Ectodermal cell (in vitro differentiated cells): Measurements from ENCODE around the gene NTM.

Experiments used
- H3K27ac ChIP-seq: 2 replicates; pipeline ENCODE4 v1.7.0; 2013; ENCODE audit warnings: mild to moderate bottlenecking, low read depth, low read length; ENCODE audit not compliant: insufficient read depth, poor library complexity, severe bottlenecking
- H3K27me3 ChIP-seq: 2 replicates; pipeline ENCODE4 v1.7.0; 2013; ENCODE audit warnings: mild to moderate bottlenecking, low read length; ENCODE audit not compliant: insufficient read depth, control insufficient read depth, poor library complexity, severe bottlenecking
- H3K36me3 ChIP-seq: one replicate; pipeline ENCODE4 v1.7.0; 2013; ENCODE audit warnings: low read length; ENCODE audit not compliant: control insufficient read depth, insufficient read depth
- H3K4me1 ChIP-seq: one replicate; pipeline ENCODE4 v1.7.0; 2013; ENCODE audit warnings: low read length; ENCODE audit not compliant: control insufficient read depth, insufficient read depth
- H3K4me3 ChIP-seq: 2 replicates; pipeline ENCODE4 v1.7.0; 2013; ENCODE audit warnings: low read depth, low read length, control low read depth; ENCODE audit not compliant: insufficient read depth
- H3K9me3 ChIP-seq: 2 replicates; pipeline ENCODE4 v1.7.0; 2013; ENCODE audit warnings: mild to moderate bottlenecking, low read length, moderate library complexity; ENCODE audit not compliant: control insufficient read depth
- WGBS, 2 experiments: methylation state at CpG; one replicate each; pipeline ENCODE4 v1.1.7; 2013; ENCODE audit warnings: missing lambda C conversion rate in 2 of 2; 5-methylcytosine and 5-hydroxymethylcytosine counted together

NTM gene

DNA sequence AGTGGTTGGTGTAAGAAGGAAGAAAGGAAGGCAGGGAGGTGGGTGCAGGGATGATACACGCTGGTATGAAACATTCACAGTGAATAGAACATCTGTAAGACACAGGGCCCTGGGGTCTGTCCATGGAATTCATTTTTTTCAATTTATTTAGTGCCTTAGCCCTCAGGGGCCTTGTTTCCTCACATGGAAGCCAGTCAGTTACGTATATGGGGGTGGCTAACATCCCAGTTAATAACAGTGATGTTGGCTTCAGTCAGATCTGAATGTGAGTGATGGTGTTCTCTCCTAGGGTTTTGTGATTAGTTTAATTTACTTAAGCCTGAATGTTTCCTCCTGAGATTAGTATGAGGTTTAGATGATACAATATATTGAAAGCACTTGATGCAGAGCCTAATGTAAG is 577.1 kb downstream of the NTM start:
- 89 to 96% methylated on average over 2 of the region's 2 CpGs for WGBS, 2 experiments
- Histone ChIP-seq H3K4me3 (no peak overlapping the region), H3K9me3 (no peaks in the 10 kb centered on the region), H3K4me1 (no peaks in the 10 kb centered on the region), H3K27ac (no peak overlapping the region), H3K36me3 (no peaks in the 10 kb centered on the region), H3K27me3 (no peaks in the 10 kb centered on the region)

DNA sequence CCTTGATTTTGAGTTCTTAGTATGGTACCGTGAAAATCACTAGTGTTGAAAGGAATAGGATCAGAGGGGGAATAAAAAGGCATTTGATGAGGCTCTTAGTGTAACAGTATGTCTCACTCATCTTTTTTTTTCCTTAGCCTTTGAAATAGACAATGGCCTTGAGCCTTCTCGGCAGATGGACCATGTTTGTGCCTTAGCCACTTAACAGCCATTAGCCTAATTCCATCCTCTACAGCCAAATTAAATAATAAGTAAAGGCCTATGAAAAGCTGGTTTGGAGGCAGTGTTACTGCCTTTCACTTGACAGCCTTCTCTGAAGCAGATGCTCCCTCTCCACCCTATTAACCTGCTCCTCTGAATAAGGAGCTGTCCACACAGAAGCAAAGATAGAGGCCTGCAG is 580.7 kb downstream of the NTM start:
- Histone ChIP-seq H3K4me3 (no peak overlapping the region), H3K4me1 (no peaks in the 10 kb centered on the region), H3K27ac (no peak overlapping the region), H3K9me3 (no peaks in the 10 kb centered on the region), H3K27me3 (no peaks in the 10 kb centered on the region), H3K36me3 (no peaks in the 10 kb centered on the region)
- whole genome bisulfite sequencing, 2 experiments, result 92 to 95% methylated on average over 2 of the region's 2 CpGs

DNA sequence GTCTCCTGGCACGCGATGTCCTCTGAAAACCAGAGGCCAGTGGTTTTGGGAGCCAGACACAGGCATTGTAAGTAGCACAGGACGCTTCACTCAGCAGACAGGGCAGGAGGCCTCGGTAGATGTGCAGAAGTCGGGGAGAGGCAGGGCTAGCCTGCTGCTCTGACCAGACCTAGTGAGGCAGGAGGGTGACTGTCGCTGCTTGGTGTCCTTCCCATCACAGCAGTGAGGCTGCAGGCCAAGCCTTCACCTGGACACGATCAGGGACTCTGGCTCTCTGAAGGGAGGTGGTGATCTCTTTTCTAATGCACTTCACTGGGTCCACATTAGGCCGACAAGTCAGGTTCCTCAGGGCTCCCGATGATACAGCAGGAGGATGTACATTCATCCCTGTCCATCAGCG is 583.7 kb downstream of the NTM start:
- Histone ChIP-seq H3K27ac (no peak overlapping the region), H3K4me3 (no peak overlapping the region), H3K36me3 (no peaks in the 10 kb centered on the region), H3K9me3 (no peaks in the 10 kb centered on the region), H3K4me1 (peaks cover 5% of the 10 kb centered on the region), H3K27me3 (no peaks in the 10 kb centered on the region)
- WGBS, 2 experiments, result 89 to 91% methylated on average over 10 of the region's 10 CpGs

DNA sequence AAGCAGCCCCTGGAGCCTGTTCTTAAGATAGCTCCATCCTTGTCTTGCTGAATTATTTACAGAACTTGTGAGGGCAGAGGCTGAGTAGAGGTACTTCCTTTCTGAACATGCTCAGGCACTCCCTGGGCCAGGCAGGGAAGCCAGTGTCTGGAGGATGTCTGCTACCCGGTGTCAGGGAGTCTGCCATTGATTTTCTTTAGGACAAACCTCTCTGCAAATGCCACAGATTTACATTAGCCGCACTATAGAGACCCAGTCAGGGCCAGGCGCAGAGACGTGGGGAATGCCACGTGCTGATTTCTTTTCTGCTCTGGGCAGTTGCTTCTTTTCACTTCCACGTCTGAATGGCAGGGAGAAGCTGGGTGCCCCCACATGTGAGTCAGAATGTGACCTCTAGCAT is 585.5 kb downstream of the NTM start:
- Histone ChIP-seq H3K36me3 (no peaks in the 10 kb centered on the region), H3K4me3 (no peak overlapping the region), H3K27ac (no peak overlapping the region), H3K4me1 (peaks cover 5% of the 10 kb centered on the region), H3K27me3 (no peaks in the 10 kb centered on the region), H3K9me3 (no peaks in the 10 kb centered on the region)
- 63 to 68% methylated on average over 6 of the region's 6 CpGs for WGBS, 2 experiments

DNA sequence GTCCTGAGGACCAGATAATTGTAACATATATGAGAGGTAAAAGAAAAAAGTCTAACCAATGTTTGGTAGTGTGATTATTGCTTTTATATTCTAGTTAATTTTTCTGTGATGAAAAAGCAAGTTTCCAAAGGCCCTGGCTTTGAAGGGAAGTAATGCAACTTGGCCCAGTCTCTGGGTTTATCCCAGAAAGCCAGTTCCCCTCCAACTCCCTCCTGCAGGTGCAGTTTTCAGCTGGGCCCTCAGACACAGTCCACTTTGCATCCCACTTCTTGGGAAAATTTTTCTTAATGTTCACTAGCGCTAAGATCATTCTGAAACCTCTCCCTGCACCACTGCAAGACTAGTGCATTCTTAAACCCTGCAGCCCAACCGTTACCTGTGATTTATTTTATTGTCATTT is 586.8 kb downstream of the NTM start:
- no peaks in the 10 kb centered on the region for H3K36me3 ChIP-seq
- H3K9me3 ChIP-seq, result no peaks in the 10 kb centered on the region
- H3K27ac ChIP-seq, result no peak overlapping the region
- H3K4me1 ChIP-seq, result peaks cover 5% of the 10 kb centered on the region
- no peaks in the 10 kb centered on the region for H3K27me3 ChIP-seq
- no peak overlapping the region for H3K4me3 ChIP-seq
- WGBS, 2 experiments, result 90 to 100% methylated on average over 2 of the region's 2 CpGs

DNA sequence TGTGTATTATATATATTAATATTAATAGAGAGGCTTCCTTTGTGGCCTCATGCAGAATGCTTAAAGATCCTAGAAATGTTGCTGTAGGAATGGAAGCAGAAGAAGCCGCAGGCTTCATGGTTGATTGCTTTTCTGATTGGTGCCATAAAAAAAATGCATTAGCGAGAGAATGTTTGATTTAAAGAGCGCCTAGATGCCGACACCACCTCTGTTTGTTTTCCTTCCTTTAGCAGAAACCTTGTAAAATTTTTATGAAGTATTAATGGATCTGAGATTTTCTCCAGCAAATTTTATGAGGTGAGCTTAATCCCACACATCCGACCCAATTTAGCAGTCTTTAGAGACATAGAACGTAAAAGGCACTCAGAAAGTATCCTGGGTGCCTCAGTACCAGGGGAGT is 587.5 kb downstream of the NTM start:
- Histone ChIP-seq H3K4me1 (peaks cover 5% of the 10 kb centered on the region), H3K36me3 (no peaks in the 10 kb centered on the region), H3K9me3 (no peaks in the 10 kb centered on the region), H3K4me3 (no peak overlapping the region), H3K27me3 (no peaks in the 10 kb centered on the region), H3K27ac (no peak overlapping the region)
- WGBS, 2 experiments, result 94 to 95% methylated on average over 5 to 6 of the region's 6 CpGs

DNA sequence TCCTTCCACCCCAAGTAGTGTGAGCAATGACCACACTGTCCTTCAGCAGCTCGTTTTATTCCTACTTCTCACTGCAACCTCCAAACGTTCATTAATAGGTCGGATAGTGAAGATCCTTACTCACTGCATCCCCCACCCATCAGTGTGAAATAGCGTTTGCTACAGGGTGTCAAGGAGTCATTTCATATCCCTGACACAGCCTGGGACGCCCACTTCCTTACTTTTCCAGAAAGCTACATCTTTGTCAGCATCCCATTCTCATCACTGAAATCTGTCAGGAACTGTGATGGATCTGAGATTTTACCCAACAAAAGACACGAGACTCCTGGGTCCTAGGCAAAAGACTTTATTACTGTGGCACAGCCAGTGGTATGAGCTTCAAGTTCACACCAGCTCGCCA is 592.4 kb downstream of the NTM start:
- Histone ChIP-seq H3K36me3 (no peaks in the 10 kb centered on the region), H3K27me3 (no peaks in the 10 kb centered on the region), H3K4me1 (no peaks in the 10 kb centered on the region), H3K27ac (no peak overlapping the region), H3K9me3 (no peaks in the 10 kb centered on the region), H3K4me3 (no peak overlapping the region)
- 91 to 92% methylated on average over 7 of the region's 7 CpGs for WGBS, 2 experiments

DNA sequence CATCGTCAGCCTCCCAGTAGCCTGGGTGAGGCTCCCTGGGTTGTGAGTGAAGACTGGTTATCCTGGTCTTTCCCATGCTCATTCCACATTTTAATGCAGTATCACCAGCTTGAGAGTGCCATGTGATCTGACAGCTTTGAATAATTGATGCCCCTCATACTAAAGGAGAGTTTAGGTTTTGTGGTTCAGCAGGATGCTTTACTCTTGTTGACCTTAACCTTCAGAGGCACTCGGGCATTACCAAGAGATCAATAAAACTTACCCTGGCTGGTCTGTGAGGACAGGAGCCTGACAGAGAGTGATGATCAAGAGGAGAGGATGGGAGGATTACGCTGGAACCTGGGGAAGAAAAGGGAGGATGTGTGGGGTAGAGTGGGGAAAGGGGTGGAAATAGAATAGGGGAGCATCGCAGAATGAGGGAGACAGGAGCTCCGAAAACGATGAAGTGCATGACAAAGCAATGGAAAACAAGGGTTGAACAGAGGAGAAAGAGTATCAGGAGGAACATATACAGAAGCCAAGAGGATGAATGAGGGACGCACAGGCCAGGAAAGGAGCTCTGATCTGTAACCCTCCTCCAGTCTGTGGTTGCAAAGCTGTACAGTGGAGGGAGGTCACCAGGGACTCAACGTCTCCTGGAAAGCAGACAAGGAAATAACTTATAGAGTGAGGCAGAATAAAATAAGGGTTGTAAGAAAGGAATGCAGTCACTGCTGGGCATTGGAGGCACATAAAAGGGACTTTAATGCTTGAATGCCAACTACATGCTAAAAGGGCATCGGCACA is 594.5 kb downstream of the NTM start:
- H3K27me3 ChIP-seq, result no peaks in the 10 kb centered on the region
- H3K27ac ChIP-seq, result no peak overlapping the region
- no peaks in the 10 kb centered on the region for H3K9me3 ChIP-seq
- no peak overlapping the region for H3K4me3 ChIP-seq
- H3K36me3 ChIP-seq, result no peaks in the 10 kb centered on the region
- H3K4me1 ChIP-seq, result no peaks in the 10 kb centered on the region
- 93% methylated on average over 8 of the region's 9 CpGs for WGBS, 2 experiments

DNA sequence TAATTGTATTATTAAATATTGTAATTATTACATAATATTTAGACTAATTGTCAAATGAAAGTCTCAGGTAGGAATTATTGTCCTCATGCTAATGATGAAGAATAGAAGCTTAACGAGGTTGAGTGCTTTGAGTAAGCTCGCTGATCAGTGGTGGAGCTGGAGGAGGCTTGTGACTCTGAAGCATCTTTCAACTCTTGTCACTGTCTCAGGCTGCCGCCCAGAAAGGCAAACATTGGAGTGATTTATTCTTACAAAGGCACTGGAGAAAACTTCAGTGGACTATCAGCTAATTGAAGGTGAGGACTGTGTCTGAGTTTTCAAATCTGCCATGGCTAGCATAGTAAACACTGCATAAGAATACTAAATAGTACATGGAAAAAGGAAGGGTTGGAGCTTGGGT is 595.1 kb downstream of the NTM start:
- Histone ChIP-seq H3K9me3 (no peaks in the 10 kb centered on the region), H3K27ac (no peak overlapping the region)
- WGBS, 2 experiments, result 85 to 94% methylated on average over 3 of the region's 3 CpGs

DNA sequence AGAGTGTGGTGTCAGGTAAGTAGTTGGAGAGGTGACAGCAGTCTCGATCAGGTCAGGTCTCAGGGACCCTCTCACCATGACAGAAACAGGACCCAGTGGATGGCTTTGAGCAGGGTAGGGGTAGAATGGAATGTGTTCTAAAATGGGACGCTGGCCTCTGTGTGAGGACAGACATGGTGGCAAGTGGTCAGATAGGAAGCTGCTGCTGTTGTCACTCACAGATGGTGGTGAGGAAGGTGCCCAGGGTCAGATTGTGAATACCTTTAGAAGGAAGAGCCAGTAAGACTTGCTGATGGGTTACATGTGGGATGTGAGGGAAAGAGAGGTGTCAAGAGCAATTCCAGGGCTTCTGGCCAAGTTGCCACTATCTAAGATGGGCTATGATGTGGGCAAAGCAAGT is 596.3 kb downstream of the NTM start:
- no peak overlapping the region for H3K27ac ChIP-seq
- H3K27me3 ChIP-seq, result no peaks in the 10 kb centered on the region
- WGBS, 2 experiments, result 96 to 99% methylated on average over 2 of the region's 2 CpGs
- H3K4me3 ChIP-seq, result no peak overlapping the region
- H3K36me3 ChIP-seq, result no peaks in the 10 kb centered on the region
- no peaks in the 10 kb centered on the region for H3K9me3 ChIP-seq
- H3K4me1 ChIP-seq, result no peaks in the 10 kb centered on the region

More for the DNA sequence above, 595.1 kb downstream of the NTM start:
- Histone ChIP-seq H3K4me3 (no peak overlapping the region), H3K27me3 (no peaks in the 10 kb centered on the region), H3K4me1 (no peaks in the 10 kb centered on the region), H3K36me3 (no peaks in the 10 kb centered on the region)

DNA sequence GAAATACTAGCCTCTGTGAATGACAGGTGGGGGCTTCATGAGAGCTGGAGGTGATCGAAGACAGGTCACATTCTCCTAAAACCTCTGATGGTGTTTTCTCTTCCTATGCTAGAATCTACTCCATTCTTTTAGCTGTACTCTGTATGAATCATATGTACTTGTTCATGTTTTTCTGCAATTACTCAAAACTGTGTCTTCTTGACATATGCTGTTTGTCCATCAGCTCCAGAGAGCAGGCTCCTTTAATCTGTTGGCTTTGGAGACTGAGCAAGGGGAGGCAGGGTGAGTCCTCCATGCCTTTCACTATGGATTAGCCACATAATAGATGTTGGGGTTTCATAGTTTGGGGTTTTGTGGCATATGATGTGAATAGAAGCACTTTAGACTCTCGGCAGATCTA is 598.8 kb downstream of the NTM start:
- H3K4me1 ChIP-seq, result no peaks in the 10 kb centered on the region
- no peak overlapping the region for H3K4me3 ChIP-seq
- no peaks in the 10 kb centered on the region for H3K27me3 ChIP-seq
- no peaks in the 10 kb centered on the region for H3K36me3 ChIP-seq
- WGBS, 2 experiments, result 96 to 100% methylated on average over 2 of the region's 2 CpGs
- H3K27ac ChIP-seq, result no peak overlapping the region
- H3K9me3 ChIP-seq, result no peaks in the 10 kb centered on the region
